ENCODE results near the gene UBE2QL1. TPM values are rescaled to one million over a fixed set of nuclear protein-coding genes. Genes with fewer than 3 reads are reported as not detected.

The UBE2QL1 gene
- total and polyA plus RNA-seq, 2 donors (not counting 1 experiment from before 2014, with no cell fraction given), result 0.33 to 1.7 TPM

- H3K27me3 ChIP-seq (replicated peaks in 1 of 4; ENCODE audit: control extremely low read depth in 1 of 4, control insufficient read depth in 3 of 4, insufficient read depth in 4 of 4, low read length in 3 of 4), result no peaks in the 10 kb centered on the region
- no peaks in the 10 kb centered on the region for H3K36me3 ChIP-seq (replicated peaks in 1 of 2; ENCODE audit: control extremely low read depth in 1 of 2, control insufficient read depth in 1 of 2, extremely low read depth in 1 of 2, insufficient read depth in 2 of 2, low read length in 1 of 2)
- 100% methylated on average over 3 of the region's 5 CpGs for WGBS (ENCODE audit: insufficient coverage)
- no peak overlapping the region for H3K4me2 ChIP-seq (replicated peaks; ENCODE audit: low read depth, low read length, poor library complexity, severe bottlenecking)
- H3K9ac ChIP-seq (ENCODE audit: low read length), result no peak overlapping the region
- CTCF ChIA-PET, result no interaction called here
- Mint-ChIP-seq H3K27ac (no peak overlapping the region), H3K4me1 (peaks cover 9% of the 10 kb centered on the region), H3K4me3 (no peak overlapping the region), H3K9me3 (ENCODE audit: insufficient read depth) (no peaks in the 10 kb centered on the region), H3K27me3 (peaks cover 10% of the 10 kb centered on the region)
- no peak overlapping the region for H3K27ac ChIP-seq (ENCODE audit: low read length in 2 of 2)
- no peaks in the 10 kb centered on the region for H3K9me3 ChIP-seq (ENCODE audit: control extremely low read depth in 1 of 3, control insufficient read depth in 2 of 3, insufficient read depth in 1 of 3, low read length in 2 of 3)
- no peaks in the 10 kb centered on the region for H4K20me1 ChIP-seq (ENCODE audit: control insufficient read depth, insufficient read depth, low read length, poor library complexity, severe bottlenecking)
- H3K79me2 ChIP-seq (ENCODE audit: control insufficient read depth, insufficient read depth, low read length), result no peaks in the 10 kb centered on the region
- no peak for TF ChIP-seq EZH2 (IDR thresholded peaks at IDR 0.05; ENCODE audit: borderline replicate concordance, insufficient read depth, low read depth, low read length, poor library complexity, severe bottlenecking)
- TF ChIP-seq, protein P1, sequence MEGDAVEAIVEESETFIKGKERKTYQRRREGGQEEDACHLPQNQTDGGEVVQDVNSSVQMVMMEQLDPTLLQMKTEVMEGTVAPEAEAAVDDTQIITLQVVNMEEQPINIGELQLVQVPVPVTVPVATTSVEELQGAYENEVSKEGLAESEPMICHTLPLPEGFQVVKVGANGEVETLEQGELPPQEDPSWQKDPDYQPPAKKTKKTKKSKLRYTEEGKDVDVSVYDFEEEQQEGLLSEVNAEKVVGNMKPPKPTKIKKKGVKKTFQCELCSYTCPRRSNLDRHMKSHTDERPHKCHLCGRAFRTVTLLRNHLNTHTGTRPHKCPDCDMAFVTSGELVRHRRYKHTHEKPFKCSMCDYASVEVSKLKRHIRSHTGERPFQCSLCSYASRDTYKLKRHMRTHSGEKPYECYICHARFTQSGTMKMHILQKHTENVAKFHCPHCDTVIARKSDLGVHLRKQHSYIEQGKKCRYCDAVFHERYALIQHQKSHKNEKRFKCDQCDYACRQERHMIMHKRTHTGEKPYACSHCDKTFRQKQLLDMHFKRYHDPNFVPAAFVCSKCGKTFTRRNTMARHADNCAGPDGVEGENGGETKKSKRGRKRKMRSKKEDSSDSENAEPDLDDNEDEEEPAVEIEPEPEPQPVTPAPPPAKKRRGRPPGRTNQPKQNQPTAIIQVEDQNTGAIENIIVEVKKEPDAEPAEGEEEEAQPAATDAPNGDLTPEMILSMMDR (IDR thresholded peaks at IDR 0.05), result no peak
- peaks cover 0 to 4% of the 10 kb centered on the region in 2 donors for H3K4me1 ChIP-seq (ENCODE audit: control insufficient read depth in 2 of 2, insufficient read depth in 2 of 2, low read length in 2 of 2)
- intact Hi-C loops (cut with micrococcal nuclease), result no loop called here
- no peak overlapping the region for H3K4me3 ChIP-seq (ENCODE audit: control extremely low read depth in 1 of 5, extremely low read depth in 1 of 5, insufficient read depth in 1 of 5, low read depth in 2 of 5, low read length in 4 of 5)
- no peak overlapping the region for H2AFZ ChIP-seq (ENCODE audit: insufficient read depth, low read depth, low read length, poor library complexity, severe bottlenecking)
- DNase-seq (no peak), ATAC-seq (ENCODE audit: low read depth) (no peak)
- POLR2A ChIA-PET, result no interaction called here
Measured at GRCh38 chr5:6494939-6495338, 46.3 kb downstream of the UBE2QL1 start.

- ChIA-PET POLR2A (no interaction called here), CTCF (no interaction called here)
- no peak overlapping the region for H3K4me3 Mint-ChIP-seq
- H2AFZ ChIP-seq (ENCODE audit: insufficient read depth, low read depth, low read length, poor library complexity, severe bottlenecking), result no peak overlapping the region
- intact Hi-C loops (cut with micrococcal nuclease), result no loop called here
- no peak overlapping the region for H3K9ac ChIP-seq (ENCODE audit: low read length)
- WGBS (ENCODE audit: insufficient coverage), result 91% methylated on average over 6 of the region's 8 CpGs
- no peaks in the 10 kb centered on the region for H3K9me3 ChIP-seq (ENCODE audit: control extremely low read depth in 1 of 3, control insufficient read depth in 2 of 3, insufficient read depth in 1 of 3, low read length in 2 of 3)
- peaks cover 10% of the 10 kb centered on the region for H3K27me3 Mint-ChIP-seq
- peaks cover 9% of the 10 kb centered on the region for H3K4me1 Mint-ChIP-seq
- H3K27ac Mint-ChIP-seq, result no peak overlapping the region
- no peak overlapping the region for H3K27ac ChIP-seq (ENCODE audit: low read length in 2 of 2)
- H3K27me3 ChIP-seq (replicated peaks in 1 of 4; ENCODE audit: control extremely low read depth in 1 of 4, control insufficient read depth in 3 of 4, insufficient read depth in 4 of 4, low read length in 3 of 4), result no peaks in the 10 kb centered on the region
- peaks cover 0 to 4% of the 10 kb centered on the region in 2 donors for H3K4me1 ChIP-seq (ENCODE audit: control insufficient read depth in 2 of 2, insufficient read depth in 2 of 2, low read length in 2 of 2)
- H3K4me3 ChIP-seq (ENCODE audit: control extremely low read depth in 1 of 5, extremely low read depth in 1 of 5, insufficient read depth in 1 of 5, low read depth in 2 of 5, low read length in 4 of 5), result no peak overlapping the region
- DNase-seq (no peak), ATAC-seq (ENCODE audit: low read depth) (no peak)
- no peaks in the 10 kb centered on the region for H3K9me3 Mint-ChIP-seq (ENCODE audit: insufficient read depth)
- no peak overlapping the region for H3K4me2 ChIP-seq (replicated peaks; ENCODE audit: low read depth, low read length, poor library complexity, severe bottlenecking)
- H3K79me2 ChIP-seq (ENCODE audit: control insufficient read depth, insufficient read depth, low read length), result no peaks in the 10 kb centered on the region
- H3K36me3 ChIP-seq (replicated peaks in 1 of 2; ENCODE audit: control extremely low read depth in 1 of 2, control insufficient read depth in 1 of 2, extremely low read depth in 1 of 2, insufficient read depth in 2 of 2, low read length in 1 of 2), result no peaks in the 10 kb centered on the region
- no peaks in the 10 kb centered on the region for H4K20me1 ChIP-seq (ENCODE audit: control insufficient read depth, insufficient read depth, low read length, poor library complexity, severe bottlenecking)
- TF ChIP-seq EZH2 (IDR thresholded peaks at IDR 0.05; ENCODE audit: borderline replicate concordance, insufficient read depth, low read depth, low read length, poor library complexity, severe bottlenecking), result no peak
- TF ChIP-seq, protein P1 (IDR thresholded peaks at IDR 0.05), result no peak
Measured at GRCh38 chr5:6495433-6496206, 47.0 kb downstream of the UBE2QL1 start.
